ENCODE data around the gene EMC1. TPM values are rescaled to one million over a fixed set of nuclear protein-coding genes. Genes with fewer than 3 reads are reported as not detected.
"Not testable (repeated sequence)": the region's sequence is repeated elsewhere in the genome, so short reads cannot be mapped to it uniquely, and the experiment has no call there.

The EMC1 gene
- total and polyA plus RNA-seq, 3 experiments from 2014 or later = 24.7 to 58.2 (median 57.0) TPM

DNA sequence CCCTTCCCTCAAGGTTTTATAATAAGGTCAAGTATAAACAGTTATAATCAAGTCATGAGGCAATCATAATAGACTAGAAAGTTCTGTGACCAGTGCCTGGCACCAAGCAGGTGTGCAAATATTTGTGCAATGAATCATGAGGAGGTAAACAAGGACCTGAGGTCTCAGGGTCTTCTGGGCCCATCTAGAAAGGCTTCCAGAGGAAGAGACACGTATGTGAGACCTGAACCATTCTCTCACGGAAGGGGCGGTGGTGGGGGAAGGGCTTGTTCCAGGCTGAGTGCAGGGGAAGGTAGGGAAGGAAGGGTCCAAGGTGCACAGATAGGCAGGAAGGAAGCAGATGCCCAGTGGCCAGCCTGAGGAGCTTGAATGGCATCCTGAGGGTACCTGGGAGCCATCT is 34.0 kb upstream of the EMC1 start:
- H3K27ac Mint-ChIP-seq; H3K36me3 Mint-ChIP-seq; H3K4me1 ChIP-seq (ENCODE audit: insufficient read depth, low read length); H3K27me3 ChIP-seq (ENCODE audit: insufficient read depth, low read length, poor library complexity, severe bottlenecking); H3K36me3 ChIP-seq (ENCODE audit: insufficient read depth, low read length); H3K4me3 Mint-ChIP-seq; H3K4me3 ChIP-seq (ENCODE audit: low read length); CTCF ChIA-PET; H3K27ac ChIP-seq (ENCODE audit: low read depth, low read length); H3K9me3 ChIP-seq (ENCODE audit: low read length); H3K9me3 Mint-ChIP-seq; DNase-seq; POLR2A ChIA-PET: not testable (repeated sequence)
- Mint-ChIP-seq H3K4me1 (peaks cover 3 to 10% (median 6%) of the 10 kb centered on the region in 3 donors), H3K27me3 (peaks cover 0 to 22% of the 10 kb centered on the region in 2 donors)

DNA sequence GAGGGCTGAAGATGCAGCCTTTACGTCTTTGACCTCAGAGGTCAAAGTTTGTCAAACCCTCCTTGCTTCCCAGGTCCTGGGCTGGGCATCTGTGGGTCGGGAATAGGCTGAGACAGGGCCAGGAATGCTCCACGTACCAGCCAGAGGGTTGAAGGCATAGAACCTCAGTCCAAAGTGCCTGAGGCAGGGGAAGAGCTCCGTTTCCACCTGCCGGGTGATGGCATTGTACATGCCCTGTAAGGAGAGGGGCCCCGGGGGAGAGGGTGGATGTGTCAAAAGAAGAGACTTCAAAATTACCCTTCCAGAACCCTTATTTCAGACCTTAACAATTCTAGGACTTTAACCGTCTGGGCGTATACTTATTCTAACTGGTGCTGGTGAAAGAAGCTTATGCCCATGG is 33.6 kb upstream of the EMC1 start:
- no peak overlapping the region for H3K27ac Mint-ChIP-seq
- ChIA-PET POLR2A (no interaction called here), CTCF (no interaction called here)
- Histone ChIP-seq H3K4me1 (ENCODE audit: insufficient read depth, low read length) (no peaks in the 10 kb centered on the region), H3K9me3 (ENCODE audit: low read length) (no peaks in the 10 kb centered on the region), H3K4me3 (ENCODE audit: low read length) (no peak overlapping the region), H3K27ac (ENCODE audit: low read depth, low read length) (no peak overlapping the region), H3K27me3 (ENCODE audit: insufficient read depth, low read length, poor library complexity, severe bottlenecking) (no peaks in the 10 kb centered on the region), H3K36me3 (ENCODE audit: insufficient read depth, low read length) (no peaks in the 10 kb centered on the region)
- peaks cover 0 to 18% of the 10 kb centered on the region in 2 donors for H3K27me3 Mint-ChIP-seq
- H3K4me3 Mint-ChIP-seq = no peak overlapping the region
- peaks cover 3 to 10% (median 6%) of the 10 kb centered on the region in 3 donors for H3K4me1 Mint-ChIP-seq
- H3K9me3 Mint-ChIP-seq = no peaks in the 10 kb centered on the region
- peaks cover 0 to 2% (median 0%) of the 10 kb centered on the region in 3 donors for H3K36me3 Mint-ChIP-seq
- DNase-seq = no peak

DNA sequence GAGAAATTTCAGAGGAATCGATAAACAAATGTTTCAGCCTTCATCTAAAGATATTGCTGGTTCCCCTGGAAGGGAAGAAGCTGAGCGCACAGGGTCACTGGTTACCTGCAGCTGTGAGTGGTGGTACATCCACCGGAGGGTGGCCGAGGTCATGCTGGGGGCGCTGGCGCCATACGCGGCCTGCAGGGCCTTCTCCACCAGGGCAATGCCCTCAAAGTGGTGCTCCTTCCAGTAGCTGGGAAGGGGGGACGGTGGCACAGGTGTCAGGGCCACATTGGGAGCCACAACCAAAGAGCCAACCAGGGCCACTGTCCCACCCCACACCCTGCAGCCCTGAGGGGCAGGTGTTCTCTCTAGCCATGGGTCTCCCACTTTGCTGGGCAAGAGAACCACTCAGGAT is 32.6 kb upstream of the EMC1 start:
- ChIA-PET POLR2A (no interaction called here), CTCF (no interaction called here)
- H3K27me3 Mint-ChIP-seq = peaks cover 0 to 9% of the 10 kb centered on the region in 2 donors

DNA sequence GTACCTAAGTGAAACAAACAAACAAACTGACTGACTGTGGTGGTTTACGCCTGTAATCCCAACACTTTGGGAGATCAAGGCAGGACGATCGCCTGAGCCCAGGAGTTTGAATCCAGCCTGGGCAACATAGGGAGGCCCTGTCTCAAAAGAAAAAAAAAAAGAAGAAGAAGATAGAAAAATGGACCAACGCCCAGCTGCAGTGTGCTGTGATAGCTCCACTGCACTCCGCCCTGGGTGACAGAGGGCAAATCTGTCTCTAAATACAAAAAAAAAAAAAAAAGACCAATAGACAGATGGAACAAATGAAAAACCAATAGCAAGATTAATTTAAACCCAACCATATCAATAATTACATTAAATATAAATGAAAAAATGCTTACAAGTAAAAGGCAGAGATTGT is 23.3 kb upstream of the EMC1 start:
- CTCF ChIA-PET = no interaction called here
- POLR2A ChIA-PET = no interaction called here
- peaks cover 4% of the 10 kb centered on the region for H3K27me3 ChIP-seq (ENCODE audit: insufficient read depth, low read length, poor library complexity, severe bottlenecking)
- no peaks in the 10 kb centered on the region for H3K4me1 ChIP-seq (ENCODE audit: insufficient read depth, low read length)
- Mint-ChIP-seq H3K27me3 (peaks cover 14 to 26% of the 10 kb centered on the region in 2 donors), H3K9me3 (peaks cover 2 to 10% (median 6%) of the 10 kb centered on the region in 5 donors), H3K4me1 (peaks cover 0 to 5% (median 4%) of the 10 kb centered on the region in 3 donors), H3K27ac (no peak overlapping the region), H3K4me3 (no peak overlapping the region), H3K36me3 (peaks cover 0 to 12% (median 0%) of the 10 kb centered on the region in 3 donors)
- no peak overlapping the region for H3K27ac ChIP-seq (ENCODE audit: low read depth, low read length)
- H3K9me3 ChIP-seq (ENCODE audit: low read length) = no peaks in the 10 kb centered on the region
- no peak overlapping the region for H3K4me3 ChIP-seq (ENCODE audit: low read length)
- H3K36me3 ChIP-seq (ENCODE audit: insufficient read depth, low read length) = no peaks in the 10 kb centered on the region
- no peak for DNase-seq

More for the DNA sequence above, 32.6 kb upstream of the EMC1 start:
- Mint-ChIP-seq H3K36me3 (peaks cover 0 to 2% (median 0%) of the 10 kb centered on the region in 3 donors), H3K4me3 (no peak overlapping the region), H3K4me1 (peaks cover 3 to 6% (median 3%) of the 10 kb centered on the region in 3 donors), H3K9me3 (no peaks in the 10 kb centered on the region), H3K27ac (no peak overlapping the region)
- Histone ChIP-seq H3K4me3 (ENCODE audit: low read length) (no peak overlapping the region), H3K9me3 (ENCODE audit: low read length) (no peaks in the 10 kb centered on the region), H3K4me1 (ENCODE audit: insufficient read depth, low read length) (no peaks in the 10 kb centered on the region), H3K36me3 (ENCODE audit: insufficient read depth, low read length) (no peaks in the 10 kb centered on the region), H3K27me3 (ENCODE audit: insufficient read depth, low read length, poor library complexity, severe bottlenecking) (no peaks in the 10 kb centered on the region), H3K27ac (ENCODE audit: low read depth, low read length) (no peak overlapping the region)
- DNase-seq = no peak

DNA sequence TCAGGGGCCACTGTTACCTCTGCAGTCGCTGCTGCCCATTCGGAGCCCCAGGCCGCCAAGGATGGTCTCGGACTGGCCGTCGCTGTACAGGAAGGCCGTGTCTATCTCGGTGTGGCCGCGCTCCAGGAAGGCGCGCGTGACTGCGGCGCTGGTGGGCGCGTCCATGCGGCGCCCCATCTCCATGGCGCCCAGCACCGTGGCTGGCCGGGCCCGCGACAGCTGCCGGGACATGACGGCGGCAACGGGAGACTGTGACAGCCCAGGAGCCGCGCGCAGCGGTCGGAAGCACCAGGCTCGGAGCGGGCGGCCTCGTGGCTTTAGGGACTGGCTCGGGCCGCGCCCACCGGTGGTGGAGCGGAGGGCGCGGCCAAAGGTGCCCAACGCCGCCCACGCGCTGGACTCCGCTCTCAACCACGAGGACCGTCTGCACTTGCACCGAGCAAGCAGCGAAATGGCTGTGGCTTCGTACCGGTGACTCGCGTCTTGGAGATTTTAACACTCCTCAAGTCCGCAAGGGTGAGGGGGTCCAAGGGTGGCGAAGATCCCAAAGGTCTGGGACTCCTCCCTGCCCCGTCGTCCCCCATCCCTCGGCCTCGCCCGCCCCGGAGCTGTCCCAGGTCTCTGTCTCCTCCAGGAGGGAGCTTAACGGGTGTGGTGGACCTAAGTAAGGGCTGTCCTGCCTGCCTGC is 22.7 kb upstream of the EMC1 start:
- Mint-ChIP-seq H3K27me3 (peaks cover 14 to 26% of the 10 kb centered on the region in 2 donors), H3K9me3 (peaks cover 2 to 10% (median 6%) of the 10 kb centered on the region in 5 donors), H3K36me3 (peaks cover 0 to 12% (median 0%) of the 10 kb centered on the region in 3 donors)
- H3K36me3 ChIP-seq (ENCODE audit: insufficient read depth, low read length); H3K4me3 Mint-ChIP-seq; POLR2A ChIA-PET; H3K27ac Mint-ChIP-seq; H3K27ac ChIP-seq (ENCODE audit: low read depth, low read length); H3K4me3 ChIP-seq (ENCODE audit: low read length); CTCF ChIA-PET; H3K9me3 ChIP-seq (ENCODE audit: low read length); H3K27me3 ChIP-seq (ENCODE audit: insufficient read depth, low read length, poor library complexity, severe bottlenecking); DNase-seq; H3K4me1 ChIP-seq (ENCODE audit: insufficient read depth, low read length); H3K4me1 Mint-ChIP-seq: not testable (repeated sequence)

DNA sequence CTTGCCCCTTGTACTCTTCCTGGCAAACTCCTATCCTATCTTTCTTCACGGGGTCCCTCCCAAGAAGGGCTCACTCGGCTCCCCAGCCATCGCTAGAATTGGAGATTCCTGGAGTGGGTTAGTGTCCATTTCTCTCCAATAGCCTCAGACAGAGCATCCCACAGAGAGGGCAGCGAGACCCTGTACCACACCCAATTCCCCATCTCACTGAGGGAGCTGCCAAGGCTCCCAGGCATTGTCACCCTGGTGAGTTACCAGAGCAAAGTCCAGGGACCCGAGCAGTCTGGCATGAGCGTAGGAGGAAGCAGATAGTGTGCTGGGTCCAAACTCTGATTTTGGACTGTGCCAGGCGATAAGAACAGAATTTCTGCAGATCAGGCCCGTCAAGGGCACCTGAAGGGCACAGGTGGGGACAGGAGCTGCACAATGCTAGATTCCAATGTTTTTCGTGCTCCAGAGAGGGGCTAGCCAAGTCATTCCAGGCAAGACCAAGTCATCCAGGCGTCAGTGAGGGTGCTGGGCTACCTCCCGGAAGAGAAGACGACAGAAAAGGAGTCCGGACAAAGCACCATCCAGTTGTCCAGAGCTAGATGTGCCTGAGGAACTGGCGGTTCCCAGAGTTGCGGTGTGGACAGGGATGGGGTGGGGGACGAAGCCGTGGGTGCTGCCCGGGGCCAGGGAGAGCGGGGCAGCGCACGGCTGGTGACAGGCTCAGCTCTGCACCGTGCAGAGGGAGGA is 22.0 kb upstream of the EMC1 start:
- H3K4me1 Mint-ChIP-seq = peaks cover 0 to 5% (median 4%) of the 10 kb centered on the region in 3 donors
- POLR2A ChIA-PET = no interaction called here
- H3K4me3 Mint-ChIP-seq = peak overlapping the region in 1 of 7 donors; percentile 44
- DNase-seq = no peak
- Histone ChIP-seq H3K27ac (ENCODE audit: low read depth, low read length) (no peak overlapping the region), H3K4me3 (ENCODE audit: low read length) (no peak overlapping the region), H3K36me3 (ENCODE audit: insufficient read depth, low read length) (no peaks in the 10 kb centered on the region), H3K4me1 (ENCODE audit: insufficient read depth, low read length) (no peaks in the 10 kb centered on the region), H3K9me3 (ENCODE audit: low read length) (no peaks in the 10 kb centered on the region), H3K27me3 (ENCODE audit: insufficient read depth, low read length, poor library complexity, severe bottlenecking) (peaks cover 4% of the 10 kb centered on the region)
- peaks cover 0 to 12% (median 0%) of the 10 kb centered on the region in 3 donors for H3K36me3 Mint-ChIP-seq
- H3K27ac Mint-ChIP-seq = peak overlapping the region in 1 of 8 donors; percentile 8
- CTCF ChIA-PET = no interaction called here
- peaks cover 14 to 26% of the 10 kb centered on the region in 2 donors for H3K27me3 Mint-ChIP-seq
- peaks cover 2 to 10% (median 6%) of the 10 kb centered on the region in 5 donors for H3K9me3 Mint-ChIP-seq

DNA sequence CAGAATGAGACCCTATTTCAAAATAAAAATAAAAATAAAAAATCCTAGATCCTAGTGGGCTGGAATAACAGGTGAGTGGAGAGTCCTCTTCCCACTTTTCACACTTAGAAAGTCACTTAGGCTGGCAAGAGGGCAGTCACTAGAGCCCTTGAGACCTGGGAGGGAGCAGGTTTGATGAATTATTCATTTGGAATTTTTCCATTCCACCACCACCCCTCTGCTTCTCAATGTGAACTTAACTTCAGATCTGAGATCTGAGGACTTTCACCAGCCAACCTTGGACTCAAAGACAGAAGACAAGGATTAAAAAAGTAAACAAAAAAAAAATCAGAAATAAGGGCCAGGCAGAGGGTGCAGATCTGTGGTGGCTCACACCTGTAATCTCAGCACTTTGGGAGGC is 20.7 kb upstream of the EMC1 start:
- Mint-ChIP-seq H3K4me3 (no peak overlapping the region), H3K27ac (no peak overlapping the region), H3K36me3 (peaks cover 0 to 12% (median 0%) of the 10 kb centered on the region in 3 donors), H3K27me3 (peaks cover 14 to 26% of the 10 kb centered on the region in 2 donors), H3K9me3 (peaks cover 2 to 10% (median 6%) of the 10 kb centered on the region in 5 donors), H3K4me1 (peaks cover 0 to 5% (median 4%) of the 10 kb centered on the region in 3 donors)
- Histone ChIP-seq H3K4me1 (ENCODE audit: insufficient read depth, low read length) (no peaks in the 10 kb centered on the region), H3K9me3 (ENCODE audit: low read length) (no peaks in the 10 kb centered on the region), H3K4me3 (ENCODE audit: low read length) (no peak overlapping the region), H3K27ac (ENCODE audit: low read depth, low read length) (no peak overlapping the region), H3K27me3 (ENCODE audit: insufficient read depth, low read length, poor library complexity, severe bottlenecking) (peaks cover 4% of the 10 kb centered on the region), H3K36me3 (ENCODE audit: insufficient read depth, low read length) (no peaks in the 10 kb centered on the region)
- ChIA-PET CTCF (no interaction called here), POLR2A (no interaction called here)
- DNase-seq = no peak

DNA sequence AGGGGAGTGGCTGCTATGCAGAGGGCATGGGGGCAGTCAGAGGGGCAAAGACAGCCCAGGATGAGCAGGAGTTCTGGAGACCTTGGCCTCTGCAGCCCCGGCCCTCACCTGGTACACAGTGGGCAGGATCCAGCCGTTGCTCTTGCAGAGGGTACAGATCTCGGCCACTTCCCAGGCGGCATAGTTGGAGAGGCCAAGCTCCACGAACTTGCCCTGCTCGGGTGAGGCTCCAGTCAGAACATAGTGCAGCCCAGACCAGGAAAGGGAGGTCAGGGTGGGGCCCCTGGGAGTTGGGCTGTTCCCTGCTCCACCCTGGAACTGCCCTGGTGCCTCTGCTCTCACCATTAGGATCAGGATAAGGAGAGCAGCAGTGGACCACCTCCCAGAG is 19.0 kb upstream of the EMC1 start:
- POLR2A ChIA-PET; H3K4me3 ChIP-seq (ENCODE audit: low read length); H3K27ac ChIP-seq (ENCODE audit: low read depth, low read length); H3K4me1 ChIP-seq (ENCODE audit: insufficient read depth, low read length); H3K36me3 ChIP-seq (ENCODE audit: insufficient read depth, low read length); H3K36me3 Mint-ChIP-seq; H3K27me3 ChIP-seq (ENCODE audit: insufficient read depth, low read length, poor library complexity, severe bottlenecking); H3K9me3 ChIP-seq (ENCODE audit: low read length); H3K4me1 Mint-ChIP-seq; DNase-seq; H3K9me3 Mint-ChIP-seq; H3K27ac Mint-ChIP-seq; H3K4me3 Mint-ChIP-seq: not testable (repeated sequence)
- CTCF ChIA-PET = interaction anchor here (1.1 kb wide), 1 partner anchor 15 kb away, joined by 3 read pairs; no protein-coding TSS in a partner anchor
- peaks cover 16 to 23% of the 10 kb centered on the region in 2 donors for H3K27me3 Mint-ChIP-seq
